ENCODE results near the gene NBPF3. TPM values are rescaled to one million over a fixed set of nuclear protein-coding genes. Genes with fewer than 3 reads are reported as not detected.

The NBPF3 gene
- total and polyA plus RNA-seq, 2 donors from 2014 or later = 5.5 to 12.0 TPM

GRCh38 chr1:21520899-21521716, 81.2 kb downstream of the NBPF3 start:
- TF ChIP-seq CTCF (IDR thresholded peaks at IDR 0.05; ENCODE audit: borderline replicate concordance, extremely low read depth, insufficient read depth) = no peak
- H3K9me3 ChIP-seq (ENCODE audit: control insufficient read depth in 2 of 3, insufficient read depth in 1 of 3, low read length in 3 of 3) = no peaks in the 10 kb centered on the region
- no peak overlapping the region for H3K27ac ChIP-seq (ENCODE audit: low read depth in 2 of 2, low read length in 2 of 2)

GRCh38 chr1:21521717-21522060, 81.8 kb downstream of the NBPF3 start:
- Histone ChIP-seq H3K9me3 (ENCODE audit: control insufficient read depth in 2 of 3, insufficient read depth in 1 of 3, low read length in 3 of 3) (no peaks in the 10 kb centered on the region), H3K4me3 (ENCODE audit: low read length in 3 of 3) (no peak overlapping the region), H3K27me3 (ENCODE audit: control insufficient read depth, insufficient read depth, low read length) (no peaks in the 10 kb centered on the region), H3K27ac (ENCODE audit: low read depth in 2 of 2, low read length in 2 of 2) (no peak overlapping the region), H3K9ac (ENCODE audit: low read length in 3 of 3) (no peak overlapping the region), H3K4me1 (ENCODE audit: control insufficient read depth in 2 of 3, insufficient read depth in 2 of 3, low read depth in 1 of 3, low read length in 3 of 3) (peaks cover 0 to 3% (median 0%) of the 10 kb centered on the region in 3 donors), H3K36me3 (ENCODE audit: control insufficient read depth in 2 of 3, insufficient read depth in 3 of 3, low read length in 3 of 3) (no peaks in the 10 kb centered on the region)
- no peak for TF ChIP-seq CTCF (IDR thresholded peaks at IDR 0.05; ENCODE audit: borderline replicate concordance, extremely low read depth, insufficient read depth)
- intact Hi-C loops (cut with DNase I) = no loop called here
- FAIRE-seq (no peak), DNase-seq (no peak)

More at GRCh38 chr1:21520899-21521716, 81.2 kb downstream of the NBPF3 start:
- H3K9ac ChIP-seq (ENCODE audit: low read length in 3 of 3) = no peak overlapping the region
- H3K27me3 ChIP-seq (ENCODE audit: control insufficient read depth, insufficient read depth, low read length) = no peaks in the 10 kb centered on the region
- H3K4me1 ChIP-seq (ENCODE audit: control insufficient read depth in 2 of 3, insufficient read depth in 2 of 3, low read depth in 1 of 3, low read length in 3 of 3) = peaks cover 0 to 3% (median 0%) of the 10 kb centered on the region in 3 donors
- no peaks in the 10 kb centered on the region for H3K36me3 ChIP-seq (ENCODE audit: control insufficient read depth in 2 of 3, insufficient read depth in 3 of 3, low read length in 3 of 3)
- no peak overlapping the region for H3K4me3 ChIP-seq (ENCODE audit: low read length in 3 of 3)
- no peak for FAIRE-seq
- intact Hi-C loops (cut with DNase I) = no loop called here
- DNase-seq = peak in 1 of 5 donors; percentile 27

- Histone ChIP-seq H3K27ac (ENCODE audit: low read depth in 2 of 2, low read length in 2 of 2) (no peak overlapping the region), H3K9me3 (ENCODE audit: control insufficient read depth in 2 of 3, insufficient read depth in 1 of 3, low read length in 3 of 3) (no peaks in the 10 kb centered on the region), H3K9ac (ENCODE audit: low read length in 3 of 3) (no peak overlapping the region), H3K27me3 (ENCODE audit: control insufficient read depth, insufficient read depth, low read length) (no peaks in the 10 kb centered on the region), H3K4me3 (ENCODE audit: low read length in 3 of 3) (no peak overlapping the region), H3K36me3 (ENCODE audit: control insufficient read depth in 2 of 3, insufficient read depth in 3 of 3, low read length in 3 of 3) (no peaks in the 10 kb centered on the region), H3K4me1 (ENCODE audit: control insufficient read depth in 2 of 3, insufficient read depth in 2 of 3, low read depth in 1 of 3, low read length in 3 of 3) (peaks cover 0 to 3% (median 0%) of the 10 kb centered on the region in 3 donors)
- peak in 1 of 5 donors; percentile 13 for DNase-seq
- FAIRE-seq = no peak
- no peak for TF ChIP-seq CTCF (IDR thresholded peaks at IDR 0.05; ENCODE audit: borderline replicate concordance, extremely low read depth, insufficient read depth)
- intact Hi-C loops (cut with DNase I) = no loop called here
These were observed 82.6 kb downstream of the NBPF3 start for GRCh38 chr1:21522525-21523038.

All from kidney (tissue), 14 donors.